Ishikawa (cell line): ENCODE measurements around the gene MT1A.

Source experiments
- CEBPB ChIP-seq: IDR thresholded peaks from 2 replicates; pipeline ENCODE4 v1.6.1; 2012
- CREB1 ChIP-seq: IDR thresholded peaks from 2 replicates; pipeline ENCODE4 v1.6.1; 2012; ENCODE audit warnings: low read depth
- EGR1 ChIP-seq: IDR thresholded peaks from 2 replicates; pipeline ENCODE4 v1.6.1; 2012
- EP300 ChIP-seq: IDR thresholded peaks from 2 replicates; pipeline ENCODE4 v1.6.1; 2012; ENCODE audit warnings: borderline replicate concordance
- FOXM1 ChIP-seq: IDR thresholded peaks from 2 replicates; pipeline ENCODE4 v1.6.1; 2012; ENCODE audit warnings: low read depth, borderline replicate concordance
- MAX ChIP-seq: IDR thresholded peaks from 2 replicates; pipeline ENCODE4 v1.6.1; 2012
- NFIC ChIP-seq: IDR thresholded peaks from 2 replicates; pipeline ENCODE4 v1.6.1; 2012
- RAD21 ChIP-seq: IDR thresholded peaks from 2 replicates; pipeline ENCODE4 v1.6.1; 2012; ENCODE audit warnings: low read depth
- REST ChIP-seq: IDR thresholded peaks from 2 replicates; pipeline ENCODE4 v1.6.1; 2012; ENCODE audit warnings: low read depth, mild to moderate bottlenecking
- TAF1 ChIP-seq: IDR thresholded peaks from 2 replicates; pipeline ENCODE4 v1.6.1; 2012; ENCODE audit warnings: low read depth, mild to moderate bottlenecking
- TCF12 ChIP-seq: IDR thresholded peaks from 2 replicates; pipeline ENCODE4 v1.6.1; 2012; ENCODE audit warnings: low read depth
- TEAD4 ChIP-seq: IDR thresholded peaks from 2 replicates; pipeline ENCODE4 v1.6.1; 2012
- USF1 ChIP-seq: IDR thresholded peaks from 2 replicates; pipeline ENCODE4 v1.6.1; 2012
- YY1 ChIP-seq: IDR thresholded peaks from 2 replicates; pipeline ENCODE4 v1.6.1; 2012; ENCODE audit warnings: low read depth
- ZBTB7A ChIP-seq: IDR thresholded peaks from 2 replicates; pipeline ENCODE4 v1.6.1; 2012; ENCODE audit warnings: low read depth

MT1A gene

GRCh38 chr16:56607675-56608042 lies 30.8 kb upstream of the MT1A start:
- no peak for TF ChIP-seq TAF1

- TF ChIP-seq MAX, result peak; percentile 81
- no peak for TF ChIP-seq USF1
- no peak for TF ChIP-seq ZBTB7A
- TF ChIP-seq REST, result no peak
- TF ChIP-seq YY1, result peak; percentile 38; the same call in 1 of the 2 replicates
These were observed 30.2 kb upstream of the MT1A start, which contains the start of gene MT2A for GRCh38 chr16:56608043-56608875. Gene MT2A (plus strand): TSS chr16:56608584. CDS start chr16:56608656, 72 bp downstream.

- no peak for TF ChIP-seq MAX
- TF ChIP-seq ZBTB7A, result no peak
- TF ChIP-seq YY1, result no peak
- TF ChIP-seq REST, result no peak
- no peak for TF ChIP-seq RAD21
- no peak for TF ChIP-seq TAF1
- no peak for TF ChIP-seq EGR1
- TF ChIP-seq CREB1, result no peak
- TF ChIP-seq CEBPB, result no peak
- TF ChIP-seq EP300, result no peak
- no peak for TF ChIP-seq TCF12
- TF ChIP-seq NFIC, result no peak
These were observed 29.5 kb upstream of the MT1A start for GRCh38 chr16:56608876-56609462.

- TF ChIP-seq CEBPB (0 out of 2 replicates have a peak, but pooled peaks have one; percentile 2), ZBTB7A (no peak), FOXM1 (no peak), RAD21 (no peak)
These were observed 29.0 kb upstream of the MT1A start for GRCh38 chr16:56609463-56609921.

- no peak for TF ChIP-seq YY1
- TF ChIP-seq USF1, result peak; percentile 18; the same call in 1 of the 2 replicates
- TF ChIP-seq EP300, result peak; percentile 82
- TF ChIP-seq RAD21, result no peak; the same call in 1 of the 2 replicates
- TF ChIP-seq TEAD4, result peak; percentile 82
- no peak for TF ChIP-seq ZBTB7A
- TF ChIP-seq NFIC, result peak; percentile 58
- peak; percentile 47; the same call in 1 of the 2 replicates for TF ChIP-seq FOXM1
- peak; percentile 94 for TF ChIP-seq EGR1
- peak; percentile 97 for TF ChIP-seq MAX
- TF ChIP-seq CREB1, result no peak
- no peak for TF ChIP-seq CEBPB
- no peak for TF ChIP-seq REST
- TF ChIP-seq TAF1, result no peak
- TF ChIP-seq TCF12, result peak; percentile 78
These were observed 28.4 kb upstream of the MT1A start for GRCh38 chr16:56610017-56610608.
